HG02623 (cell line): ENCODE measurements around the gene CTNND2.

ENCODE experiments used
- ATAC-seq: cut with Tn5 transposase; IDR thresholded peaks from one replicate; pipeline ENCODE4 v1.9.1; 2021; ENCODE audit warnings: moderate library complexity; ENCODE audit not compliant: unreplicated experiment

CTNND2 gene

DNA sequence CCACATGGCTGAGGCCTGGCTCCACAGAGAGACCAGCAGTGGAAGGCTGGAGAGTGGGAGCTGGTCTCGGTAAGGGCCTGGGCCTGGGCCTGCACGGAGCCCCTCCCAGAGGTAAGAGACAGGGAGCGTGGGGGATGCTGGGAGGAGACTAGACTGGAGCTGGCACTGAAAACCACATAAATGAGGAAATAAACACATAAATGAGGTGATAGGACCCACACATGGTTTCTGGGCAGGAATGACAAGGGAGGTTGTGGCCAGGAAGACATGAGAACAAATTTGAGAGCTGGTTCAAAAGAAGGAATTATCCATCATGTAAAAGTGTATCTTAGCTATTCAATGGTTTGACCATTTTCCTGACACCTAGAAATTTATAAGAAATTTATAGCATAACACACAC lies 691.5 kb downstream of the CTNND2 start:
- no peak for ATAC-seq

GRCh38 chr5:11197726-11198125 lies 706.5 kb downstream of the CTNND2 start:
- no peak for ATAC-seq

- ATAC-seq, result no peak
Measured at GRCh38 chr5:11191673-11192072, 712.6 kb downstream of the CTNND2 start.

GRCh38 chr5:11182441-11183080 lies 721.7 kb downstream of the CTNND2 start:
- ATAC-seq, result peak; percentile 64

GRCh38 chr5:11181940-11182339 lies 722.3 kb downstream of the CTNND2 start:
- ATAC-seq, result no peak

DNA sequence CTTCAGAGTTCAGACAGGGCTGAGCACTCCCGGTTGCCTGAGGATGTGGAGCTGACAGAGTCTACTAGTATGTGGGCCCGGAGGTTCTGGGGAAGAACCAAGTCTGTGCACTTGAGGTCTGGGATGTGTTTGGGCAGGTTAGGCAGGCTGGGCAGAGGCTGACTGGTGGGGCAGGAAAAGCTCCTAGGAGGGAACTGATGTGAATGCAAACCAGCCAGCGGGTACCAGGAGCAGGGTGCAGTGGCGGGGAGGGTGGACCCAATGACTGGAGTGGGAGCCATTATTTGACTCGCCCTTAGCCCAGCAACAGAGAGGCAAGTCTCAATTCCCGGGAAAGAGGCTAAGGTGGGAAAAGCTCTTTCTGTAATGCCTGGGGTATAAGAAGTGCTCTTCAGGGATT lies 723.4 kb downstream of the CTNND2 start:
- ATAC-seq, result no peak

- no peak for ATAC-seq
Measured at GRCh38 chr5:11177999-11178711, 726.1 kb downstream of the CTNND2 start.

DNA sequence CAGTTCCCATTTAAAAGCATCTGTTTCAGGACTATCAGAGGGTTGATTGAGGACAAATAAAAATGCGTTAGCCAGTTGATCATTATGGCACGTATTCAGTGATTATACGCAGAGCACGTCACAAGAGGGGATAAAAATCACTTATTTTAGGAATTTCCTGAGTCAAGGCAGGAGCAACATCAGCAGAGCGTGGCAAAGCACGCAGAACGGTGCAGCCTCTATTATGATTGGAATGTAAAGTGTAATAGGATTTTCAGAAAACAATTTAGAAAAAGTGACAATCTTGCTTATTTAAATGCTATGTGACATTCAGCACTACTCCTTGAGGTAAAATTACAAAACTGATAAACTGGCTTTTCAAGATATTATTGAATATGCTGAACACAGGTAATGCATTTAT lies 729.7 kb downstream of the CTNND2 start:
- ATAC-seq, result no peak

GRCh38 chr5:11172484-11172883 lies 731.8 kb downstream of the CTNND2 start:
- ATAC-seq, result no peak

GRCh38 chr5:11171236-11171635 lies 733.0 kb downstream of the CTNND2 start:
- ATAC-seq, result no peak

- ATAC-seq, result no peak
Measured at GRCh38 chr5:11166923-11167322, 737.3 kb downstream of the CTNND2 start.

DNA sequence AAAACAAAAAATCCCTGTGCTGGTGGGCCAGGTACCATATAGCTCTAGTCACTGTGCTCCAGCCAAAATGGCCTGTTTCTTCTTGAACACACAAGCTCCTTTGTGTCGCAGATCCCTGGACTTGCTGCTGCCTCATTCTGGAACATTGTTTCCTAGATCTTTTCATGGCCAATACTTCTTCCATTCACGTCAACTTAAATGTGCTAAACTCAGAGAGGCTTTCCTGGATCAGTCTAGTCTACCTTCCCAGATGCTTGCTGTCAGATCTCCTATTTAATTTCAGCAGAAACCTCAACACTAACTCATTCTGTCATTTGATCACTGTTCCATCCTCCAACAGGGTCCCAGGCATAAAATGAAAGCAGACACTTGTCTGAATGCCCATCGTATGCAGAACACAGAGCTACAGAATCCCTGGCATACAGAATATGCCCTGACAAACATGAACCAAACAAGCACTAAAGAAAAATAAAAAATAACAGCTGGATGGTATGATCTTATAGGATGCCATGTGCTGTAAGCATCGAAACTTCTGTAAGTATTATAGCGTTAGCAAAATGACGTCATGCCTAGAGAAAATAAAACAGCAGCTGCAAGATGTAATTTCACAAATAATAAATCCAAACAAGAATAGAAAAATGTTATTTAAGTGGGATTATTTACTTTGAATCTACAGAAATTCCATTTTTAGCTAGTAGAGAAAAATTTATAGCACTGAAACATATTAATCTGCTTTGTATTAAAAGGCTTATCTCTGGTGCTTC lies 739.5 kb downstream of the CTNND2 start:
- ATAC-seq, result no peak

GRCh38 chr5:11157132-11157531 lies 747.1 kb downstream of the CTNND2 start:
- no peak for ATAC-seq

GRCh38 chr5:11153670-11154382 lies 750.4 kb downstream of the CTNND2 start:
- ATAC-seq, result no peak

GRCh38 chr5:11152368-11152767 lies 751.9 kb downstream of the CTNND2 start:
- ATAC-seq, result no peak

DNA sequence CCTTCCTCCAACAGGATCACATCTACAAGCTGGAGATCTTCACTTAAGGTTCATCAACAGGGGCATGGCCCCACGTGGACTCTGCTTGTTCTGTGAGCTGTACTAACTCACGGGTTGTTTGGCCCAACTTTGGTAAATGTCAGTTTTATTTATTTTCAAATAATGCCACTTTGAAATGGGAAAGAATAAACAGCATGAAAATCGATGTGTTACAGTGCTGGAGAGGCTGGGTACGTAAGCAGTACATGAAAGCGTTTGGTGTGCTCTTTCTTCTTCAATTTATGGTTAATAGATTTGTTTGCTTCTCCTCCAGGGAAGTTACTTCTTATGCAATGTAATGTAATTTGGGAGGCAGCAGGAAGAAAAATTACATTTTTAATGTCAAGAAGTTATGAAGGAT lies 753.3 kb downstream of the CTNND2 start:
- ATAC-seq, result no peak

DNA sequence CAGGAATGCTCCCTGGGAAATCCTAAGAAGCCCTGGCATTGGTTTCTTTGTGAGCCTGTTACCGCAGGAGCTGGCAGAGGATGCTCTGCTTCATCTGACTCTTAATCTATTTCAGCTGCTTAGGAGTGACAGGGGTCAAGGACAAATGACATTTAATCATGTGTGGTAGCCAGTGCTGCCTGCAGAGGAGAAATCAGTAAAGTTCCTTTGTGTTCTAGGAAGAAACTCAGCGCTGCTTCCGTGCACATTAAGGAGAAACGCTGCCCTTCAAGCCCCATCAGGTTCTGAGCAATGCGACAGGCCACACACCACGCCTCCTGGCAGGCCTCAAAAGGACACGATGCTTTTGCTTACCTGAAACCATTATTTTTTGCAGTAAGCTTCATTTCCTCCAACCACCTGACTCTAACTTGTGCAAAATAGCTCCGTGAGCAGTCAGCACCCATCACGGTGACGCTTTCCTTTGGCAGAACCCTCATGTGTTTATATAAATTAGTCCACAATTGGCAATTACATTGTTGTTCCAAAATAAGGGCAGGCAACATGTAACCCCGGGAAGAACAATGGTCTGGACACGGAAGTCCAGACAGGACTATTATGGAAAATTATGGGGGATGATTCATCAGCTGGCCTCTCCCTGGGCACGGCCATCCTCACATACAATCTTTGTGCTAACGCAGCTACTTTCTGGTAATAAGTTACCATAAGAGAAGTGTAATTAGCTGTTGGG lies 755.3 kb downstream of the CTNND2 start:
- no peak for ATAC-seq

DNA sequence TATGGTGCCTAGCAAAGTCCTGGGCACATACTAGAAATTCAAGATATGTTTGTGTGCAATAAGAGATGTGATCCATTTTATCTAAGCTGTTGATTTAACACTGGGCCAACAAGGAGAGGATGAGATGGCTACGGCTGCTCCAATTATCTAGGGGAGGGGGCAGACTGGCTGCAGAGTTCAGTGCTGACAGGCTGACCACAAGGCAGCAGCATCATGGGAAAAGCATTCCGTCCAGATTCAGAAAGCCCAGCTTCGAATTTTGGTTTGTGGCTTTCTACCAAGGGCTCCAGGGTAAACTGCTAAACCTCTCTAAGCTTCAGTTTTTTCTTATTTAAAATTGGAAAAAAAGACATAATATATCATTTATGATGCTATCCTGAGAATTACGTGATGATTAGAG lies 758.1 kb downstream of the CTNND2 start:
- ATAC-seq, result no peak

DNA sequence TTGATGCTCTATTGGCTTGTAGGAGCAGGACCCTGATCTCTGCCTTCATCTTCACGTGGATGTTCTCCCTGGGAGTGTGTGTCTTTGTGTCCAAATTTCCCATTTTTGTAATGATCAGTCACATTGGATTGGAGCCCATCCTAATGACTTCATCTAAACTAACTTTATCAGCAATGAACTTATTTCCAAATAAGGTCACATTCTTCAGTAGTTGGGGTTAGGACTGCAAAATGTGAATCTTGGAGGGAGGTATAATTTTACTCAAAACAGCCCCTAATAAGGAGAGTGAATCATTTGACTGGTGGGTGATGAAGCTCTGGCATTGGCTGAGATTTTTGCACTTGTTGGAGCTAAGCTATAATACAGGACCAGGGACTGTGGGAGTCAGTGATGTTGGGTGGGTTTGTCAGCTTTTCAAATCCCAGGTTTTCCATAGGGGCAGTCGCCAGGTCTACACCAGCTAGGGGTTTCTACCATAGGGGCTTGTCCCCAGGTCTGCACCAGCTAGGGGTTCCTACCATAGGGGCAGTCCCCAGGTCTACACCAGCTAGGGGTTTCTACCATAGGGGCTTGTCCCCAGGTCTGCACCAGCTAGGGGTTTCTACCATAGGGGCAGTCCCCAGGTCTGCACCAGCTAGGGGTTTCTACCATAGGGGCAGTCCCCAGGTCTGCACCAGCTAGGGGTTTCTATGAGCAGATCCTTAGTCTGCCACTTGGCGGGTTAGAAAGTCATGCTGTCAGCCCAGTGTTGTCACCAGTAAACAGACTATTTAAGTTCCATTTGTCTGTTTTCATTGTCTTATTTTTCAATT lies 760.6 kb downstream of the CTNND2 start:
- ATAC-seq, result peak; percentile 77
